A673 (cell line): Measurements from ENCODE around the gene KRT2.

Source experiments
- EZH2 ChIP-seq: fragments of 200-600 bp; sonication (generic); IDR thresholded peaks from 2 replicates; pipeline ENCODE4 v1.6.1; 2017; ENCODE audit warnings: borderline replicate concordance, low read depth, mild to moderate bottlenecking, mixed read lengths, antibody characterized with exemption, low read length; ENCODE audit not compliant: poor library complexity, severe bottlenecking
- TF ChIP-seq, protein P1 (sequence below): fragments of 300-800, 200-600 bp; sonication (generic); conservative IDR thresholded peaks from 2 replicates; pipeline ENCODE4 v1.5.1; 2017; ENCODE audit warnings: low read depth, mild to moderate bottlenecking, antibody characterized with exemption, low read length, moderate library complexity, mixed read lengths

DNA sequence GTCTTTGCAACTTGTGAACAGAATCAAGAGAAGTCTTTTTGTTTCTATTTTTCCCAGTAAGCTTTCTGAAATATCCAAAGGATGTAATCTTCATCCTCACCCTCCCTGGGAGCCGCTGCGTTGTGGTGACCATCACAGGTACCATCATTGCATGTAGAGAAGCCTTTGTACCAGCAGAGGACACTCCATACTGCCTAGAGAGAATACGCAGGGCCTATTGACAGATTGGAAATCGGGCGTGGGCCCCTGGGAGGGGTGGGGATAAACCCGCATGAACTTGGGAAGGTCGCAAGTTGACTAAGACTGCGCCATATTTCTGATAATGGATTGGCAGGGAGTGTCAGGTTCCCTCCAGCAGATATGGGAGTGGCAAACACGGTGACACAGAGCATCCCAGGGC is 15.5 kb upstream of the KRT2 start:
- TF ChIP-seq, protein P1, sequence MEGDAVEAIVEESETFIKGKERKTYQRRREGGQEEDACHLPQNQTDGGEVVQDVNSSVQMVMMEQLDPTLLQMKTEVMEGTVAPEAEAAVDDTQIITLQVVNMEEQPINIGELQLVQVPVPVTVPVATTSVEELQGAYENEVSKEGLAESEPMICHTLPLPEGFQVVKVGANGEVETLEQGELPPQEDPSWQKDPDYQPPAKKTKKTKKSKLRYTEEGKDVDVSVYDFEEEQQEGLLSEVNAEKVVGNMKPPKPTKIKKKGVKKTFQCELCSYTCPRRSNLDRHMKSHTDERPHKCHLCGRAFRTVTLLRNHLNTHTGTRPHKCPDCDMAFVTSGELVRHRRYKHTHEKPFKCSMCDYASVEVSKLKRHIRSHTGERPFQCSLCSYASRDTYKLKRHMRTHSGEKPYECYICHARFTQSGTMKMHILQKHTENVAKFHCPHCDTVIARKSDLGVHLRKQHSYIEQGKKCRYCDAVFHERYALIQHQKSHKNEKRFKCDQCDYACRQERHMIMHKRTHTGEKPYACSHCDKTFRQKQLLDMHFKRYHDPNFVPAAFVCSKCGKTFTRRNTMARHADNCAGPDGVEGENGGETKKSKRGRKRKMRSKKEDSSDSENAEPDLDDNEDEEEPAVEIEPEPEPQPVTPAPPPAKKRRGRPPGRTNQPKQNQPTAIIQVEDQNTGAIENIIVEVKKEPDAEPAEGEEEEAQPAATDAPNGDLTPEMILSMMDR = peak; percentile 64
- no peak for TF ChIP-seq EZH2
